Activated T-helper 2 cell treated with anti-CD3 and anti-CD28 coated beads, Interferon-gamma antibody, Interleukin-2, Interleukin-4, amounts not matched to agents 10 μg/mL and 5 μg/mL and 100 μg/mL, durations not matched to agents 14 hours and 24 hours and 36 hours (primary cell): ENCODE results near the gene MRPL17. TPM values are rescaled to one million over a fixed set of nuclear protein-coding genes. Genes with fewer than 3 reads are reported as not detected.

Experiments used
- DNase-seq: peaks from one replicate; pipeline ENCODE4 v3.0.0; 2021; ENCODE audit warnings: low spot score
- H3K27ac Mint-ChIP-seq: one replicate; pipeline ENCODE4 v1.8.0; 2021; ENCODE audit warnings: mixed read lengths
- H3K27me3 Mint-ChIP-seq: one replicate; pipeline ENCODE4 v1.8.0; 2021; ENCODE audit warnings: low read depth, mixed read lengths
- H3K36me3 Mint-ChIP-seq: one replicate; pipeline ENCODE4 v1.8.0; 2021; ENCODE audit warnings: low read depth, mixed read lengths
- H3K4me1 Mint-ChIP-seq: one replicate; pipeline ENCODE4 v1.8.0; 2021; ENCODE audit warnings: low read depth, mixed read lengths
- H3K4me3 Mint-ChIP-seq: one replicate; pipeline ENCODE4 v1.8.0; 2021; ENCODE audit warnings: low read depth, mild to moderate bottlenecking, moderate library complexity, mixed read lengths
- H3K9me3 Mint-ChIP-seq: one replicate; pipeline ENCODE4 v1.8.0; 2021; ENCODE audit warnings: mixed read lengths
- intact Hi-C: fragments of 100-400 bp; cut with micrococcal nuclease; formaldehyde crosslinking; loops from one replicate; pipeline ENCODE4 v1.15.1; 2023
- total RNA-seq: library from RNA; stranded (reverse); gene quantifications from 2 replicates; pipeline ENCODE4 v1.2.3, GENCODE V29; 2022

MRPL17 gene
- total RNA-seq, 1 donor from 2014 or later, result 108 TPM

DNA sequence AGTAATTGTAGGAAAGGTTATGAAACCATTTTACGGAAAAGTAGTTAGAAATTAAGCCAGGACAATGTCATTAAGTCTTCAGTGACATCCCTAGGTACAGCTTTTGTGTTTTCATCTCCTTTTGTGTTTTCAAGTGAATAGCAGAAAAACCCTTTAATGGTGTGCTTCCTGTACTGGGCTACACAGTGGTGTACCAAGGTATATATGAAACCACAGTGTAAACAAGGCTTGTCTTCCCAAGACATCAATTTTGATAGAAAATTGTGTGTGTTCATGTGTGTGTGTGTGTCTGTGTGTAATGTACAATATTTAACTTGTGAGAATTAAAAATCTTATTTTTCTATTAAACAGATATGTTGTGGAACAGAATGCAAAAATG is 8.9 kb downstream of the MRPL17 start:
- H3K27me3 Mint-ChIP-seq, result no peaks in the 10 kb centered on the region
- H3K4me3 Mint-ChIP-seq, result no peak overlapping the region
- DNase-seq, result no peak
- intact Hi-C loops, result no loop called here
- peaks cover 50% of the 10 kb centered on the region for H3K4me1 Mint-ChIP-seq
- peaks cover 17% of the 10 kb centered on the region for H3K36me3 Mint-ChIP-seq
- no peak overlapping the region for H3K27ac Mint-ChIP-seq
- H3K9me3 Mint-ChIP-seq, result peaks cover 6% of the 10 kb centered on the region

DNA sequence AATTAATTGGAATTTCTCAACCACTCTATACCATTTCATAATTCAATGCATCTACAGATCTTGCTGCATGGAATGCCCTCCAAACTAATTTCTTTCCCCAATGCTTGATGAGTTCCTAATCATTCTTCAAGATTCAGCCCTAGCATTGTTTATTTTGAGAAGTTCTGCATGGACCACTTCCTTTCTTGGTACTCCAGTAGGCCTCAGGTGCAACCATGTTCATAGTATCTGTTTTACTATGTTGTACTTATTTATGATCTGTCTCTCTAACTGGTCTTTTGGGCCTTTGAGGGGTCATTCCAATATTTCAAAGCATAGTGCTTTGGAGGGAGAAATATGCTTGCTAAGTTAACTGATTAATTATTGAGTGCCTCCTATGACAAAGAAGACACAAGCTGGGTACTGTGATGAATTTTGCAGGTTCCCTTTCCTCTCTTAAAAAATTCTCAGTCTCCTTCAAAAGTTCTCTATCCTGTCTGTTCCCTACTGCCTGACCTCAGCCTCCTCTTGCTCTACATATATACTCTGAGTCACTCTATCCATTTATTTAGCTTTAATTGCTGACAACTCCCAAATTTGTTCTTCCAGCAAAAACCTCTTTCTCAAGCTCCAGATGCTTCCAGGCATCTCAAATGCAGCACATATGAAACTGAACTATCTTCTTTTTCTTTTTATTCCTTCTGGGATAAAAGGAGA is 9.5 kb downstream of the MRPL17 start:
- peak overlapping the region; percentile 36 for H3K27ac Mint-ChIP-seq
- DNase-seq, result no peak
- peaks cover 50% of the 10 kb centered on the region for H3K4me1 Mint-ChIP-seq
- peaks cover 6% of the 10 kb centered on the region for H3K9me3 Mint-ChIP-seq
- H3K36me3 Mint-ChIP-seq, result peaks cover 12% of the 10 kb centered on the region
- H3K4me3 Mint-ChIP-seq, result no peak overlapping the region
- no peaks in the 10 kb centered on the region for H3K27me3 Mint-ChIP-seq
- intact Hi-C loops, result loop anchor here (1.0 kb wide), 1 partner anchor 8 kb away; no protein-coding TSS in a partner anchor

DNA sequence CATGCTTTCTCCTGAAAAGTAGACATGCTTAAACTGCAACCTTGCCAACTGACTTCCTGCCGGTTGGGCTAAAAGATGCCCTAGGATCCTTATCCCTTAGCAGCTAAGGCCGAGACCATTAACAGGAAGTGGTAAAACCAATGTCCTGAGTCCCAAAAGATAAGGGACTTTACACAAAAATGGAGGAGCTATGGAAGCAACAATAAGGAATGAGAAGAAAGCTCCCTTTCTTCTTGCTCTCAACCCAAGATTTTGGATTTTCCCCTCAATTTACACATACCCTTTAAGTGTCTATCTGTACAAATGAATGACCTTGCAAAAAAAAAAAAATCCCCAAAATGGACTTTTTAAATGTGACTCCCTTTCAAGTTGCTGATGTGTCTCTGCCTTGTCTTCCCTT is 11.1 kb downstream of the MRPL17 start:
- H3K36me3 Mint-ChIP-seq, result peaks cover 7% of the 10 kb centered on the region
- no peak overlapping the region for H3K4me3 Mint-ChIP-seq
- DNase-seq, result no peak
- H3K27ac Mint-ChIP-seq, result no peak overlapping the region
- intact Hi-C loops, result no loop called here
- H3K9me3 Mint-ChIP-seq, result peaks cover 6% of the 10 kb centered on the region
- H3K27me3 Mint-ChIP-seq, result no peaks in the 10 kb centered on the region
- peaks cover 60% of the 10 kb centered on the region for H3K4me1 Mint-ChIP-seq

DNA sequence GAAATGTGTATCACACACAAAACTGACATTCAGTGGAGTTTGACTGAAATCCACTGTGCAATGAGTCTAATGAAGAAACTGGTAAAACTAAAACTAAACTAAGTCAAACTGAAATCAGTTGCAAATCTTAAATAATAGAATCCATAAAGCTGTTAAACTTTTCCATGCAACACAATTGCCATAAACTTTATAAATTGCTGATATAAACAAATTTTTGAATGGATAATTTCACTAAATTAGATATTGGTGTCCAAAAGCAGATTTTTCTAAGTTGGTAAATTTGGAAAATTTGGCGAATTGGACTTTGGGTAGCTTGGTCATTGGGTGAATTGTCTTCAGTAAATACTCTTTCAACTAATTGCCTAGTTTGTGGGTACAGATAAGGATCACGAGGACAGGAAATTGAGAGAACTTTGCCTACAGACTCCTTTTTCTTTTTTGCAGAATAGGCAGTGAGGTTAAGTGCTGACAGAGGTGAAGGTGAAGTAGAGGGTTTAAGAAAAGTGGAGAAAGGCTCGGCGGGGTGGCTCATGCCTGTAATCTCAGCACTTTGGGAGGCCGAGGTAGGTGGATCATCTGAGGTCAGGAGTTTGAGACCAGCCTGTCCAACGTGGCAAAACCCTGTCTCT is 12.8 kb downstream of the MRPL17 start:
- Mint-ChIP-seq H3K4me3 (peak overlapping the region; percentile 19), H3K27ac (peak overlapping the region; percentile 13), H3K27me3 (no peaks in the 10 kb centered on the region), H3K9me3 (peaks cover 6% of the 10 kb centered on the region), H3K36me3 (peaks cover 7% of the 10 kb centered on the region), H3K4me1 (peaks cover 66% of the 10 kb centered on the region)
- DNase-seq, result no peak
- intact Hi-C loops, result loop anchor here (1.0 kb wide), 1 partner anchor 63 kb away; no protein-coding TSS in a partner anchor

- DNase-seq, result peak; percentile 29
- H3K4me3 Mint-ChIP-seq, result no peak overlapping the region
- H3K9me3 Mint-ChIP-seq, result peaks cover 6% of the 10 kb centered on the region
- no peak overlapping the region for H3K27ac Mint-ChIP-seq
- intact Hi-C loops, result loop anchor here (1.0 to 2.0 kb wide), 2 partner anchors 15 kb away; partner anchors contain the start of gene MRPL17
- H3K27me3 Mint-ChIP-seq, result peaks cover 3% of the 10 kb centered on the region
- H3K4me1 Mint-ChIP-seq, result peaks cover 50% of the 10 kb centered on the region
- H3K36me3 Mint-ChIP-seq, result peaks cover 4% of the 10 kb centered on the region
These were observed 15.3 kb downstream of the MRPL17 start for GRCh38 chr11:6667733-6668374.

DNA sequence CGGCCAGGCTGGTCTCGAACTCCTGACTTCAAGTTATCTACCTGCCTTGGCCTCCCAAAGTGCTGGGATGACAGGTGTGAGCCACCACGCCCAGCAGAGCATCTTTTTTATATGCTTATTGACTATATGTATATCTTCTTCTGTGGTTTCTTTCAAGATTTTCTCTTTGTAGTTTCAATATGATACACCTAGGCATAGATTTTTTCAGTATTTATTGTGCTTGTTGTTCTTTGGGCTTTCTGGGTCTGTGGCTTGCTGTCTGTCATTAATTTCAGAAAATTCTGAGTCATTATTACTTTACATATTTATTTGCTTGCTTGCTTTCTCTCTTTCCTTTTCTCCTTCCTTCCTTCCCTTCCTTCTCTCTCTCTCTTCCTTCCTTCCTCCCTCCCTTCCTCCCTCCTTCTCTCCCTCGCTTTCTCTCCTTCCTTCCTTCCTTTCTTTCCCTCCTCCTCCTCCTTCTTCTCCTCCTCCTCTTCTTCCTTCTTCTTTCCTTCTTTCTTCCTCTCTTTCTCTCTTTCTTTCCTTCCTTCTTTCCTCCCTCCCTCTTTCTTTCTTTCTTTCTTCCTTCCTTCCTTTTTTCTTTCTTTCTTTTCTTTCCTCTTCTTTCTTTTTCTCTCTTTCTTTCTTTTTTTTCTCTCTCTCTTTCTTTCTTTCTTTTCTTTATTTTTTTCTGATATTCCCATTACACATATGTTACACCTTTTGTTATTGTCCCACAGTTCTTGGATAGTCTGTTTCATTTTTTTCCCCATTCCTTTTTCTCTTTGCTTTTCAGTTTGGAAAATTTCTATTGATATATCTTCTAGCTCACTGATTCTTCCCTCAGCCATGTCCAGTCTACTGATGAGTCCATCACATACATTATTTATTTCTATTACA is 16.6 kb downstream of the MRPL17 start:
- Mint-ChIP-seq H3K27me3 (peaks cover 10% of the 10 kb centered on the region), H3K4me1 (peaks cover 38% of the 10 kb centered on the region), H3K4me3 (no peak overlapping the region), H3K27ac (no peak overlapping the region), H3K36me3 (no peaks in the 10 kb centered on the region), H3K9me3 (no peaks in the 10 kb centered on the region)
- intact Hi-C loops, result loop anchor here (1.0 to 2.0 kb wide), 2 partner anchors 14 to 17 kb away; partner anchors contain the start of gene MRPL17
- DNase-seq, result no peak

DNA sequence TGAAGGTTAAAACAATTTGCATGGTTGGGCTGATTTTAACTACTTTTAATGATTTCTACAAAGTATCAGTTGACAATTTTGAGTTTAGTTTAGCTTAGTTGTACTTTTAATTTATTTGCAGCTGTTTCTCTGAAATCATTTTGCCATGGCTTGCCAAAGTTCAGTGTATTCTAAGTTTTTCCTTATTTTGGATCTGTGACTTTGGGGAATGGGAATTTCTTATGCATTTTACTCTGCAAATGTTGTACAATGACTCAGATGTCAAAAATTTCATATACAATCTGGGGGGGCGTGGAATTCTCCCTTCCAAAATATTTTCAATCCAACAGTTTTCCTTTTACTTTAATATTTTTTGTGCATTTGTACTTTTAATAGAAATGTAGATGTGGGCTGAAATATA is 18.6 kb downstream of the MRPL17 start:
- DNase-seq, result no peak
- intact Hi-C loops, result no loop called here
- Mint-ChIP-seq H3K4me3 (no peak overlapping the region), H3K36me3 (no peaks in the 10 kb centered on the region), H3K9me3 (no peaks in the 10 kb centered on the region), H3K27ac (no peak overlapping the region), H3K4me1 (peaks cover 19% of the 10 kb centered on the region), H3K27me3 (peaks cover 10% of the 10 kb centered on the region)

GRCh38 chr11:6663794-6664469 is 19.2 kb downstream of the MRPL17 start:
- no peak for DNase-seq
- Mint-ChIP-seq H3K27ac (no peak overlapping the region), H3K4me3 (no peak overlapping the region), H3K27me3 (peaks cover 10% of the 10 kb centered on the region), H3K36me3 (no peaks in the 10 kb centered on the region), H3K9me3 (no peaks in the 10 kb centered on the region), H3K4me1 (peaks cover 19% of the 10 kb centered on the region)
- intact Hi-C loops, result no loop called here

- Mint-ChIP-seq H3K4me3 (no peak overlapping the region), H3K36me3 (peaks cover 3% of the 10 kb centered on the region), H3K9me3 (no peaks in the 10 kb centered on the region), H3K27ac (no peak overlapping the region), H3K27me3 (peaks cover 26% of the 10 kb centered on the region), H3K4me1 (peaks cover 5% of the 10 kb centered on the region)
- DNase-seq, result no peak
- intact Hi-C loops, result no loop called here
These were observed 22.4 kb downstream of the MRPL17 start for GRCh38 chr11:6660712-6661111.

- H3K9me3 Mint-ChIP-seq, result no peaks in the 10 kb centered on the region
- H3K36me3 Mint-ChIP-seq, result peaks cover 3% of the 10 kb centered on the region
- DNase-seq, result no peak
- peaks cover 26% of the 10 kb centered on the region for H3K27me3 Mint-ChIP-seq
- no peak overlapping the region for H3K4me3 Mint-ChIP-seq
- intact Hi-C loops, result no loop called here
- H3K27ac Mint-ChIP-seq, result no peak overlapping the region
- H3K4me1 Mint-ChIP-seq, result peaks cover 4% of the 10 kb centered on the region
These were observed 24.5 kb downstream of the MRPL17 start for GRCh38 chr11:6658647-6659046.

- H3K4me3 Mint-ChIP-seq, result no peak overlapping the region
- no peaks in the 10 kb centered on the region for H3K9me3 Mint-ChIP-seq
- intact Hi-C loops, result no loop called here
- H3K4me1 Mint-ChIP-seq, result peaks cover 3% of the 10 kb centered on the region
- peaks cover 20% of the 10 kb centered on the region for H3K27me3 Mint-ChIP-seq
- peaks cover 3% of the 10 kb centered on the region for H3K36me3 Mint-ChIP-seq
- DNase-seq, result no peak
- H3K27ac Mint-ChIP-seq, result no peak overlapping the region
These were observed 25.8 kb downstream of the MRPL17 start for GRCh38 chr11:6657346-6657745.

DNA sequence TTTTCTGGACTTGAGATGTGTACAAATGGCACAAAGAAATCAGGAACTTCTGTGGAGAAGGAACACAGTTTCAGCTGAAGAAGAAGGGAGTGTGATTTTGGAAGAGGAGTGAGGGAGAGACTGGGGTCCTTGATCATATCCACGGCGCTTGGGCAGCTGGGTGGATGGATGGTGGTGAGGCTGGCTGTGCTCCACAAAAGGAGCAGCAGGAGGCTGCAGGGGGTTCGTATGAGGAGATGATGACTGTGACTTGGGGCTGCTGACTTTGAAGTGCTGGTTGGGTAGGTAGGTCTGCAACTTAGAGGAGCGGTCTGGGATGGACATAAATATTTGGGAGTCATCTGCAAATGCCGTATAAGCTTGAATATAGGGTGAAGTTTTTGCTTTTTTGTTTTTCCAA is 26.2 kb downstream of the MRPL17 start:
- Mint-ChIP-seq H3K9me3 (no peaks in the 10 kb centered on the region), H3K27ac (no peak overlapping the region), H3K27me3 (peaks cover 19% of the 10 kb centered on the region), H3K4me1 (peaks cover 3% of the 10 kb centered on the region), H3K4me3 (no peak overlapping the region), H3K36me3 (peaks cover 3% of the 10 kb centered on the region)
- intact Hi-C loops, result no loop called here
- no peak for DNase-seq
